A549 (cell line): ENCODE data around the gene GPR153.

Experiments
- CEBPB ChIP-seq, 2 experiments: fragments of >200 bp in 1 of 2; sonication (Bioruptor Twin) in 1 of 2; formaldehyde crosslinking in 1 of 2; IDR thresholded peaks; 2 replicates each; pipeline ENCODE4 v1.6.1; 2012 to 2016
- CTCF ChIP-seq: fragments of >200 bp; sonication (Bioruptor Twin); formaldehyde crosslinking; IDR thresholded peaks from 3 replicates; pipeline ENCODE4 v1.5.1; 2016
- GATA3 ChIP-seq: IDR thresholded peaks from 2 replicates; pipeline ENCODE4 v1.6.1; 2012; ENCODE audit warnings: borderline replicate concordance
- HDAC2 ChIP-seq: fragments of 200-600 bp; sonication (generic); IDR thresholded peaks from 2 replicates; pipeline ENCODE4 v1.6.1; 2016
- JUNB ChIP-seq: fragments of >200 bp; sonication (Bioruptor Twin); formaldehyde crosslinking; IDR thresholded peaks from 2 replicates; pipeline ENCODE4 v1.6.1; 2016
- MAFK ChIP-seq: fragments of 450-650 bp; IDR thresholded peaks from 2 replicates; pipeline ENCODE4 v1.6.1; 2014; ENCODE audit not compliant: partially characterized antibody
- MAX ChIP-seq: IDR thresholded peaks from 2 replicates; pipeline ENCODE4 v1.6.1; 2012
- POLR2A ChIP-seq: IDR thresholded peaks from 2 replicates; pipeline ENCODE4 v1.6.1; 2012; ENCODE audit warnings: mild to moderate bottlenecking, low read length
- RAD21 ChIP-seq, 2 experiments: fragments of >200 bp in 1 of 2; sonication (Bioruptor Twin) in 1 of 2; formaldehyde crosslinking in 1 of 2; IDR thresholded peaks in 1 of 2; conservative IDR thresholded peaks in 1 of 2; 2 replicates in 1 of 2; 3 replicates in 1 of 2; pipeline ENCODE4 v1.6.1; 2012 to 2018; ENCODE audit warnings: inconsistent platforms in 1 of 2
- RCOR1 ChIP-seq: fragments of 150-350 bp; IDR thresholded peaks from 2 replicates; pipeline ENCODE4 v1.6.1; 2014; ENCODE audit warnings: antibody characterized with exemption, low read length, low read depth
- SMC3 ChIP-seq: fragments of >200 bp; sonication (Bioruptor Twin); formaldehyde crosslinking; IDR thresholded peaks from 3 replicates; pipeline ENCODE4 v1.6.1; 2018; ENCODE audit warnings: inconsistent platforms
- TF ChIP-seq, protein P1 (sequence below): fragments of 150-350 bp; IDR thresholded peaks from 2 replicates; pipeline ENCODE4 v1.6.1; 2014; ENCODE audit warnings: low read depth, mild to moderate bottlenecking, low read length
- TF ChIP-seq, protein P2 (sequence below): fragments of 450-650 bp; IDR thresholded peaks from 2 replicates; pipeline ENCODE4 v1.6.1; 2014; ENCODE audit warnings: antibody characterized with exemption

GRCh38 chr1:6307099-6307498 lies 46.2 kb upstream of the GPR153 start:
- no peak for TF ChIP-seq MAFK
- TF ChIP-seq POLR2A: no peak
- TF ChIP-seq, protein P1, sequence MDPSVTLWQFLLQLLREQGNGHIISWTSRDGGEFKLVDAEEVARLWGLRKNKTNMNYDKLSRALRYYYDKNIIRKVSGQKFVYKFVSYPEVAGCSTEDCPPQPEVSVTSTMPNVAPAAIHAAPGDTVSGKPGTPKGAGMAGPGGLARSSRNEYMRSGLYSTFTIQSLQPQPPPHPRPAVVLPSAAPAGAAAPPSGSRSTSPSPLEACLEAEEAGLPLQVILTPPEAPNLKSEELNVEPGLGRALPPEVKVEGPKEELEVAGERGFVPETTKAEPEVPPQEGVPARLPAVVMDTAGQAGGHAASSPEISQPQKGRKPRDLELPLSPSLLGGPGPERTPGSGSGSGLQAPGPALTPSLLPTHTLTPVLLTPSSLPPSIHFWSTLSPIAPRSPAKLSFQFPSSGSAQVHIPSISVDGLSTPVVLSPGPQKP: no peak
- TF ChIP-seq RAD21 (conservative IDR thresholded peaks at IDR 0.05 in 1 of 2, IDR thresholded peaks at IDR 0.05 in 1 of 2): no peak
- no peak for TF ChIP-seq CTCF
- no peak for TF ChIP-seq SMC3
- TF ChIP-seq, protein P2, sequence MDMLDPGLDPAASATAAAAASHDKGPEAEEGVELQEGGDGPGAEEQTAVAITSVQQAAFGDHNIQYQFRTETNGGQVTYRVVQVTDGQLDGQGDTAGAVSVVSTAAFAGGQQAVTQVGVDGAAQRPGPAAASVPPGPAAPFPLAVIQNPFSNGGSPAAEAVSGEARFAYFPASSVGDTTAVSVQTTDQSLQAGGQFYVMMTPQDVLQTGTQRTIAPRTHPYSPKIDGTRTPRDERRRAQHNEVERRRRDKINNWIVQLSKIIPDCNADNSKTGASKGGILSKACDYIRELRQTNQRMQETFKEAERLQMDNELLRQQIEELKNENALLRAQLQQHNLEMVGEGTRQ: no peak
- TF ChIP-seq GATA3: no peak
- TF ChIP-seq RCOR1: no peak
- no peak for TF ChIP-seq CEBPB (IDR thresholded peaks at IDR 0.05)
- TF ChIP-seq MAX: no peak
- no peak for TF ChIP-seq JUNB
- TF ChIP-seq HDAC2: no peak
